Muscle layer of duodenum (tissue), 2 donors: Measurements from ENCODE around the gene MGLL.
A peak's percentile ranks its signal among the peaks of the same experiment; 100 is the strongest.

ENCODE experiments used
- H3K27ac ChIP-seq: one replicate; pipeline ENCODE4 v1.7.0; 2013; ENCODE audit warnings: mild to moderate bottlenecking, low read length
- H3K27me3 ChIP-seq: one replicate; pipeline ENCODE4 v1.7.0; 2013; ENCODE audit warnings: low read depth, mild to moderate bottlenecking, control low read depth, low read length
- H3K36me3 ChIP-seq, 2 donors: one replicate each; pipeline ENCODE4 v1.7.0; 2013; ENCODE audit warnings: low read length in 2 of 2, control low read depth in 1 of 2, mild to moderate bottlenecking in 1 of 2; ENCODE audit not compliant: insufficient read depth in 2 of 2, control insufficient read depth in 1 of 2
- H3K4me1 ChIP-seq, 2 donors: one replicate each; pipeline ENCODE4 v1.7.0; 2013; ENCODE audit warnings: low read length in 2 of 2, mild to moderate bottlenecking in 2 of 2, control low read depth in 1 of 2, moderate library complexity in 1 of 2; ENCODE audit not compliant: insufficient read depth in 2 of 2, control insufficient read depth in 1 of 2
- H3K4me3 ChIP-seq, 2 donors: one replicate each; pipeline ENCODE4 v1.7.0; 2013; ENCODE audit warnings: low read length in 2 of 2, low read depth in 1 of 2, mild to moderate bottlenecking in 1 of 2
- H3K9me3 ChIP-seq, 2 donors: one replicate each; pipeline ENCODE4 v1.7.0; 2013; ENCODE audit warnings: low read length in 2 of 2, control low read depth in 1 of 2, mild to moderate bottlenecking in 1 of 2; ENCODE audit not compliant: control insufficient read depth in 1 of 2
- donor health status: healthy.

Gene MGLL

GRCh38 chr3:127734181-127734720 lies 88.1 kb downstream of the MGLL start:
- Histone ChIP-seq H3K4me3 (no peak overlapping the region), H3K9me3 (no peaks in the 10 kb centered on the region), H3K27ac (peak overlapping the region; percentile 11), H3K4me1 (peaks cover 18 to 35% of the 10 kb centered on the region in 2 donors), H3K36me3 (no peaks in the 10 kb centered on the region), H3K27me3 (no peaks in the 10 kb centered on the region)

DNA sequence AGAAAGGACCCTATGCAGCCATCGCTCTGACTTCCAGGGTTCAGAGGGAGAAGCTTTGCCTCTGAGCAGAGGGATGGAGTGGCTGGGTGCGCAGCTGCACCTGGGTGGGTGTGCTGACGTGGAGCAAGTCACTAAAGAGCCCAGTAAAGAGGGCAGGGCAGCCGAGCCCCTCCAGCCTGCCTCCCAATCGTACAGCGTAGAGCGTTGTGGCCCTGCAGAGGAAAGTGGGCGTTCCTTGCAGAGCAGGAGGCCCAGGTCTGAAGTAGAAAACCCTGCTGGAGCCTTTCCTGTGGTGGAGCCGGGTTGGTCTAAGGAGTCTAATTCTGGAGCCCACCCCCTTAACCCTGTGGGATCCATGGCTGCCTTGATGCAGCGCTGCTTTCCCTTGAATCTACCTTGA lies 88.5 kb downstream of the MGLL start:
- Histone ChIP-seq H3K4me1 (peaks cover 15 to 35% of the 10 kb centered on the region in 2 donors), H3K4me3 (no peak overlapping the region), H3K9me3 (no peaks in the 10 kb centered on the region), H3K27me3 (no peaks in the 10 kb centered on the region), H3K36me3 (no peaks in the 10 kb centered on the region), H3K27ac (no peak overlapping the region)

DNA sequence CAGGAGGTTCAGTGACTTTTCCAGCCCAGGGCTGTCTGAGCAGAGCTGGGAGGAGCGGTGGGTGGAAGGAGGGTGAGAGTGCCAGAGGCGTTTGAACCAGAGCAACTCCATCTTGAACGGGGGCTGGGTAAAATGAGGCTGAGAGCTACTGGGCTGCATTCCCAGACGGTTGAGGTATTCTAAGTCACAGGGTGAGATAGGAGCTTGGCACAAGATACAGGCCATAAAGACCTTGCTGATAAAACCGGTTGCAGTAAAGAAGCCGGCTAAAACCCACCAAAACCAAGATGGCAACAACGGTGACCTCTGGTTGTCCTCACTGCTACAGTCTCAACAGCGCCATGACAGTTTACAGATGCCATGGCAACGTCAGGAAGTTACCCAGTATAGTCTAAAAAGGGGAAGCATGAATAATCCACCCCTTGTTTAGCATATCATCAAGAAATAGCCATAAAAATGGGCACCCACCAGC lies 89.4 kb downstream of the MGLL start:
- no peak overlapping the region for H3K27ac ChIP-seq
- no peak overlapping the region for H3K4me3 ChIP-seq
- peaks cover 12 to 26% of the 10 kb centered on the region in 2 donors for H3K4me1 ChIP-seq
- H3K36me3 ChIP-seq: no peaks in the 10 kb centered on the region
- H3K27me3 ChIP-seq: no peaks in the 10 kb centered on the region
- H3K9me3 ChIP-seq: no peaks in the 10 kb centered on the region

GRCh38 chr3:127732303-127732702 lies 90.0 kb downstream of the MGLL start:
- H3K4me1 ChIP-seq: peaks cover 12 to 26% of the 10 kb centered on the region in 2 donors
- no peaks in the 10 kb centered on the region for H3K9me3 ChIP-seq
- H3K27me3 ChIP-seq: no peaks in the 10 kb centered on the region
- no peaks in the 10 kb centered on the region for H3K36me3 ChIP-seq
- no peak overlapping the region for H3K4me3 ChIP-seq
- no peak overlapping the region for H3K27ac ChIP-seq

- no peaks in the 10 kb centered on the region for H3K9me3 ChIP-seq
- H3K36me3 ChIP-seq: no peaks in the 10 kb centered on the region
- peaks cover 12 to 26% of the 10 kb centered on the region in 2 donors for H3K4me1 ChIP-seq
- H3K27ac ChIP-seq: no peak overlapping the region
- H3K27me3 ChIP-seq: no peaks in the 10 kb centered on the region
- H3K4me3 ChIP-seq: no peak overlapping the region
These were observed 90.6 kb downstream of the MGLL start for GRCh38 chr3:127731546-127732289.

GRCh38 chr3:127730666-127731295 lies 91.5 kb downstream of the MGLL start:
- no peak overlapping the region for H3K27ac ChIP-seq
- peaks cover 8 to 20% of the 10 kb centered on the region in 2 donors for H3K4me1 ChIP-seq
- H3K36me3 ChIP-seq: no peaks in the 10 kb centered on the region
- H3K9me3 ChIP-seq: no peaks in the 10 kb centered on the region
- no peak overlapping the region for H3K4me3 ChIP-seq
- H3K27me3 ChIP-seq: no peaks in the 10 kb centered on the region

DNA sequence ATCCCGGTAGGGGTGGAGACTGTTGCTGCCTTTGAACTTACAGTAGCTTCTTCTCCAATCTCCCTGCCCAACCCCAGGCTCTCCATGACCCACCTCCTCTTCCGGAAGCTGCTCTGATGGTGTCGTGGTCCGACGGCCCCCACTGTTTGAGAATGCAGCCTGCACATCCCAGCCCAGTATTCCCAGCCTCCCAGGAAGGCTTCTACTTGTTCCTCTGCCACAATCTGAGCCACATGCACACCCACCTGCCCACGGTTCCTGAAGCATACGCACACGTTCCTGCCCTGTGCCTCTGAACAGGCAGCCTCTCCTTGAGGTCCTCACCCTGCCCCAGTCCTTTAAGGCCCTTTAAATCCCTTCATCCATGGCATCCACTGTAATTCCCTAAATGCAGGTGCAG lies 92.1 kb downstream of the MGLL start:
- no peaks in the 10 kb centered on the region for H3K36me3 ChIP-seq
- H3K9me3 ChIP-seq: no peaks in the 10 kb centered on the region
- H3K4me3 ChIP-seq: no peak overlapping the region
- no peak overlapping the region for H3K27ac ChIP-seq
- H3K27me3 ChIP-seq: no peaks in the 10 kb centered on the region
- peaks cover 4 to 16% of the 10 kb centered on the region in 2 donors for H3K4me1 ChIP-seq

DNA sequence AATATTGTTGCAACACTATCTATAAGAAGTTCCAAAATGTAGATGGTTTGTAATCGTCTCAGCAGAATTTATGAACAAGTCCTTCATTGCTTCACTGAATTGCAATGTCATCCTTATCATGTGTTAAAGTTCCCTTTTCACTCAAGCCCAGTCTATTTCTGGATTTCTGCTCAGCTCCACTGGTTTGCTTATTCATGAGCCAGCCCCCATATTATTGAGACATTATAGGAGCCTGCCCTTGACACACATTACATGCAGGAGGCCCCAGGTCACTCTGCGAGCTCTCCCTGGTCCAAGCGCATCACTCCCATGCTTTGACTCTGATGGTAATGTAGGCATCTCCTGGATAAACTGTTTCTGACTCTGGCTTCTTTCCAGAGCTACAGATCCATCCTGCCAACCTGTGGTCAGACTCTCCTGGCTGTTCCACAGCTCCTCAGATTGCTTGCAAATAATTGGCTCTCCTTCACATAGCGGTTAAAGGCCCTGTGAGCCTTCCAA lies 92.7 kb downstream of the MGLL start:
- no peak overlapping the region for H3K4me3 ChIP-seq
- no peak overlapping the region for H3K27ac ChIP-seq
- H3K27me3 ChIP-seq: no peaks in the 10 kb centered on the region
- H3K9me3 ChIP-seq: no peaks in the 10 kb centered on the region
- H3K36me3 ChIP-seq: no peaks in the 10 kb centered on the region
- peaks cover 4 to 10% of the 10 kb centered on the region in 2 donors for H3K4me1 ChIP-seq

DNA sequence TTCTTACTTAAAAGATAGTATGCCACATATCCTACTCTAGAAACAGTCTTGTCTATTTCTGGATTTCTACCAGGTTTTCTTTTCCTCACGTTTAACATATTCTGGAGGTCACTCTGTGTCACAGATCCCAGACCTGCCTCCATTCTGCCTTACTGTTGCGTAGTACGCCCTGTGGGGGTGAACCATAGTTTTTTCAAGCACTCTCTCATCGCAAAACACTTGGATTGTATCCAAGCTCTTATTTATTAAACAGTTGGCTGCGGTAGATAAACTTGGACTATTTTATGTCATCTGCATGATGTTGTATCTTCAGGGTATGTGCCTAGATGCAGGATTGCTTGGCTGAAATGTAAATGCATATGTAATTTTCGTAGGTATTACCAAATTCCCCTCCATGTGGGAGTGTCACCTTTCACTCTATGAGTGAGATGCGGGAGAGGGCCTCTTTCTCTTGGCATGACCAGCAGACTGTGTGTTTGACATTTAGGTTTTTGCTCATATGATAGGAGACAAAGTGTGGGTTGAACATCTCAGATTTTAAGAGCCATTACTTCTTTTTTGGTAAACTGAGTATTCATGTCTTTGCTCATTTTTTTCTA lies 93.8 kb downstream of the MGLL start:
- H3K36me3 ChIP-seq: no peaks in the 10 kb centered on the region
- peaks cover 0 to 4% of the 10 kb centered on the region in 2 donors for H3K4me1 ChIP-seq
- no peak overlapping the region for H3K27ac ChIP-seq

GRCh38 chr3:127726894-127727293 lies 95.4 kb downstream of the MGLL start:
- H3K27me3 ChIP-seq: no peaks in the 10 kb centered on the region
- no peak overlapping the region for H3K27ac ChIP-seq
- H3K9me3 ChIP-seq: no peaks in the 10 kb centered on the region
- H3K36me3 ChIP-seq: no peaks in the 10 kb centered on the region
- peaks cover 9 to 15% of the 10 kb centered on the region in 2 donors for H3K4me1 ChIP-seq
- no peak overlapping the region for H3K4me3 ChIP-seq

More for the DNA sequence above, 93.8 kb downstream of the MGLL start:
- Histone ChIP-seq H3K27me3 (no peaks in the 10 kb centered on the region), H3K9me3 (no peaks in the 10 kb centered on the region), H3K4me3 (no peak overlapping the region)

- Histone ChIP-seq H3K9me3 (no peaks in the 10 kb centered on the region), H3K27ac (no peak overlapping the region), H3K27me3 (no peaks in the 10 kb centered on the region), H3K4me3 (no peak overlapping the region), H3K4me1 (peaks cover 9 to 24% of the 10 kb centered on the region in 2 donors), H3K36me3 (no peaks in the 10 kb centered on the region)
These were observed 99.2 kb downstream of the MGLL start for GRCh38 chr3:127723011-127723567.
